ENCODE measurements around the gene DTYMK. TPM values are rescaled to one million over a fixed set of nuclear protein-coding genes. Genes with fewer than 3 reads are reported as not detected.

DTYMK gene
- 24.1 and 30.9 TPM in 2 replicates for total RNA-seq

DNA sequence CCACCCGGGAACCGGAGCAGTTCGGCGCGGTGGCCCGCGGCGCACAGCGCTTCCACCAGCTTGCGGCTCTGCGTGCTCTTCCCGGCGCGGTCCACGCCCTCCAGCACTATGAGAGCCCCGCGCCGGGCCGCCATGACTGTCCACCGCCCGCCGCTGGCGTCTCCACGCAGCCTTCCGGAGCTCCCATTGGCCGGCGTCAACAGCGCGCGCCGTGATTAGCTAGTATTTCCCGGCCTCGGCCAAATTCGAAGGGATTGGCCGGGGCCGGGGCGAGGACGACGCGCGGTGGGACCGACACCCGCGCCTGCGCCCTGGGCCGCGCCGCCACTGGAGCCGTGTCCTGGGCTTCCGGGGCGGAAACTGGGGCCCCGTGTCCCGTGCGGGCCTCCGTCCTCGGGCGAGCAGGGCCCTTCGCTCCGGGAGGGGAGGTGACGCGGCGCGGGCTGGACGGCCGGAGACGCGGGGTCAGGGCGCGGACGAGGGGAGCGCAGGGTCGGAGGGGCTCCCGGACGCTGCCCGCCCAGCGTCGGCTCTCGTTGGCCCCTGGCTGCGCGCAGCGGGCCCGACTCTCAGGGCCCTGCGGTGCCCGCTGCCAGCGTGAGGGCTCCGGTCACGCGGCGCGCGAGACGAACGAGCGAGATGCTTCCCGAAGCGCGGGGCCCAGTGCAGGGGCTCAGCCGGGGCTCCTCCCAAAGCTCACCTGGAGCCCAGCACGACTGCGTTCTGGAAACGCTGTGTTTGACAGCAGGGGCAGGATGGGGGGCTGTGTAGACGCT is at the start of gene DTYMK:
TSS of gene DTYMK (minus strand) at position 166 of the 776 bp plus-strand sequence. CDS start at position 134, 32 bp downstream.

GRCh38 chr2:241734467-241735208 is 48.0 kb upstream of the DTYMK start, which contains the start of gene D2HGDH:
TSS of gene D2HGDH (plus strand) at chr2:241734630. CDS start at chr2:241735225, 595 bp downstream.

GRCh38 chr2:241701399-241702154 is 15.0 kb upstream of the DTYMK start, which contains the start of gene ING5:
TSS of gene ING5 (plus strand) at chr2:241702039. CDS start at chr2:241702066, 27 bp downstream.

DNA sequence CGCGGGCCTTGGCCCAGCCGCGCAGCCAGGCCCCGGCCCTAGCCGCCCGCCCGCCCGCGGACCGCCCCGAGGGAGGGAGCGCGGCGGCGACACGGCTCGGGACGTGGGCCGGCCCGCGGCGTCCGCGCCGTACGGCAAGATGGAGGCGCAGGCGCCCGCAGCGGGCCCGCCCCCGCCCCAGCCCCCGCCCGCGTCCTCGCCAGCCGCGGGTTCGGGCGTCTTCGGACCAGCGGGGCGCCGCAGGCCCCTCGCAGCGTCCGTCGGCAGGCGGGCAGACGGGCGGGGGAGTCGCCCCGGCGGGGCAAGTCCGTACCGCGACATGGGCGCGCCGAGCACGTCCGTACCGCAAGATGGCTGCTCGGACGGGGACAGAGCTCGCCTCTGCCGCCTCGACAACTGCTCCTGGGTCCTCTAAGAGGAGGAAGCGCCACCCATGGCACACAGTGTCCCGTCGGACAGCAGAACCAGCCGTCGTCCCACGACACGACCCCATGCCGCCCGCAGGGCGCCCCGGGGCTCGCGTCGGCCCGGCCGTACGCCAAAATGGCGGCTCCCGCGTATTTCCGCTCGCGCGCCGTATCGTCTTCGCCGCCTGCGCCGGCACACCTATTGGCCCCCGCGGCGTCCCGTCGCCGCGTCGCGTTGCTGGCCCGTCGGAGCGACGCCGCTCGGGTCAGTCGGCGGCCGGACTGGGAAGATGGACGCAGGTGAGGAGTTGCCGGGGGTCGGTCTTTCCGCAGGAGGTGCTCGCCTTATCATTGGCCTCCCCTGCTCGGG is 49.4 kb downstream of the DTYMK start, which contains the start of the genes ATG4B and THAP4:
TSS of gene ATG4B (plus strand) at position 676 of the 777 bp plus-strand sequence. CDS start at position 698, 22 bp downstream.
TSS of gene THAP4 (minus strand) at position 141 of the 777 bp plus-strand sequence. CDS start 141 bp downstream, outside the sequence.

Other genes with a start within 250 kb of the DTYMK start
- 123 and 138 TPM in 2 replicates for gene STK25, start 178.2 kb downstream of the DTYMK start, total RNA-seq
- gene BOK, start 128.1 kb downstream of the DTYMK start, total RNA-seq = 4.0 and 4.9 TPM in 2 replicates
- gene THAP4, start 49.7 kb downstream of the DTYMK start, total RNA-seq = 32.8 and 42.8 TPM in 2 replicates
- 51.9 and 60.7 TPM in 2 replicates for gene ATG4B, start 49.1 kb downstream of the DTYMK start, total RNA-seq
- gene ING5, start 15.2 kb upstream of the DTYMK start, total RNA-seq = 16.7 and 26.3 TPM in 2 replicates
- 11.1 and 11.3 TPM in 2 replicates for gene D2HGDH, start 47.8 kb upstream of the DTYMK start, total RNA-seq
- not detected in 2 replicates for gene GAL3ST2, start 90.0 kb upstream of the DTYMK start, total RNA-seq
- not detected in 2 replicates for gene NEU4, start 122.4 kb upstream of the DTYMK start, total RNA-seq
- gene PDCD1, start 172.1 kb upstream of the DTYMK start, total RNA-seq = not detected in 2 replicates
- not detected in 2 replicates for gene RTP5, start 182.9 kb upstream of the DTYMK start, total RNA-seq

Data from aortic smooth muscle cell (primary cell).